Right lobe of liver (tissue), 6 donors: ENCODE measurements around the gene CDR2. TPM values are rescaled to one million over a fixed set of nuclear protein-coding genes. Genes with fewer than 3 reads are reported as not detected.
A peak's percentile ranks its signal among the peaks of the same experiment; 100 is the strongest.

Experiments used
- ATAC-seq, 4 donors: fragments of 200-7000 bp; cut with Tn5 transposase; one replicate each; pipeline ENCODE4 v1.9.1; 2020; ENCODE audit warnings: mild to moderate bottlenecking in 4 of 4, moderate library complexity in 4 of 4
- DNase-seq, 3 donors: peaks; one replicate each; pipeline ENCODE4 v3.0.0-alpha.2; 2020
- H3K27ac ChIP-seq, 3 donors: fragments of 200-600 bp; one replicate each; pipeline ENCODE4 v1.8.0; 2022
- H3K27me3 ChIP-seq, 2 donors: fragments of 200-600 bp; one replicate each; pipeline ENCODE4 v1.8.0; 2022
- H3K36me3 ChIP-seq, 4 donors: fragments of 200-600 bp; sonication (generic) in 1 of 4; one replicate each; pipeline versions ENCODE4 v1.5.1 to v1.8.0; 2017 to 2022; ENCODE audit warnings: control low read depth in 1 of 4
- H3K4me1 ChIP-seq, 4 donors: fragments of 200-600 bp; sonication (generic) in 1 of 4; one replicate each; pipeline versions ENCODE4 v1.5.1 to v1.8.0; 2017 to 2022; ENCODE audit warnings: control low read depth in 1 of 4
- H3K4me3 ChIP-seq, 3 donors: fragments of 200-600 bp; one replicate each; pipeline ENCODE4 v1.8.0; 2022
- H3K9me3 ChIP-seq, 4 donors: fragments of 200-600 bp; sonication (generic) in 1 of 4; one replicate each; pipeline versions ENCODE4 v1.5.1 to v1.8.0; 2017 to 2022; ENCODE audit warnings: control low read depth in 1 of 4
- CTCF ChIP-seq, 4 donors: fragments of 200-600 bp in 3 of 4; fragments of 450-650 bp in 1 of 4; IDR thresholded peaks; one replicate each; pipeline versions ENCODE4 v1.5.1 to v1.8.0; 2016 to 2022; ENCODE audit warnings: antibody characterized with exemption in 4 of 4, mild to moderate bottlenecking in 2 of 4
- POLR2A ChIP-seq: fragments of 450-650 bp; IDR thresholded peaks from one replicate; pipeline ENCODE4 v1.6.1; 2017; ENCODE audit warnings: antibody characterized with exemption, mild to moderate bottlenecking
- WGBS: methylation state at CpG from one replicate; pipeline ENCODE4 v1.1.6; 2018; ENCODE audit warnings: low coverage, low lambda C conversion rate; ENCODE audit not compliant: insufficient coverage; ENCODE audit errors: missing lambda C conversion rate; 5-methylcytosine and 5-hydroxymethylcytosine counted together
- intact Hi-C, 2 donors: fragments of 100-400 bp; cut with DNase I; formaldehyde crosslinking; loops; one replicate each; pipeline versions ENCODE4 v1.11.2 to v1.14.1; 2022
- total RNA-seq, 6 experiments: library from RNA; depleted of rRNA in 2 of 6; stranded (reverse); fragments of >200 nt in 2 of 6; fragmentation: NEBNext Ultra II Directional in 3 of 6; extraction: Animal tissue kit (Norgen Biotek cat#: 25700) in 3 of 6; gene quantifications; one replicate each; pipeline versions ENCODE4 v1.1.0 to v1.2.4, GENCODE V29; 2016 to 2023
- donor health status: DM: no; HTN: yes; CAD: no.
- donor health status: DM: no; HTN: no; CAD: no.
- donor health status: DM: no; HTN: no; CAD: no.
- donor health status: DM: no; HTN: yes; CAD: no.
- donor health status: DM: no; HTN: yes; CAD: no.

Gene CDR2
- total RNA-seq, 6 experiments from 2014 or later: 8.2 to 16.8 (median 14.2) TPM

- Histone ChIP-seq H3K36me3 (peaks cover 0 to 58% (median 26%) of the 10 kb centered on the region in 4 donors), H3K9me3 (no peaks in the 10 kb centered on the region), H3K27ac (no peak overlapping the region), H3K4me3 (no peak overlapping the region), H3K4me1 (no peaks in the 10 kb centered on the region), H3K27me3 (no peaks in the 10 kb centered on the region)
- no peak for DNase-seq
- intact Hi-C loops: no loop called here
- TF ChIP-seq CTCF (IDR thresholded peaks at IDR 0.05): no peak
- no peak for TF ChIP-seq POLR2A
- WGBS: 66% methylated on average over 3 of the region's 4 CpGs
- ATAC-seq: peak in 1 of 4 donors; percentile 14
These were observed 44.1 kb downstream of the CDR2 start for GRCh38 chr16:22330326-22330725.

DNA sequence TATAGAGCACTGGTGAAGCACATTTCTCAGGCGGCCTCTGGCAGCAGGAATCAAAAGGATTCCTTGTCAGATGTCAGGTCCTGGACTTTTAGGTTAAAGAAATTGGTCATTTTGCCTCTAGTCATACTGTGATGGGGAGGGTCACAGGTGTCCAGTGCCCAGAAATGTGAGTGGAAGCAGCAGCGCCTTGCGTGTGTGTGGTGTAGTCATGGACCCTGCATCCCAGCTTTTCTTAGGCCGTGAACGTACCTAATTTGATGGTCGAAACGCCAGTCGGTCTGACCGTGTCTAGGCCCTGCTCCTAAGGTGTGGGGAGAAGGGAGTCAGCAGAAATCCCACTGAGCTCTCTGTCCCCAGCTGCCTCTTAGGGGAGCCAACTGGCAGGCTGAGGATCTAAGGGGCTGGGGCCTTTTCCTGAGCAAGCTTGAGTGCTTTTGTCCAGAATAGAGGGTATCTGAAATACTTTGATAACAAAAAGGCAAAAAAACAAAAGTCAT, 45.2 kb downstream of the CDR2 start:
- WGBS: 99% methylated on average over 9 of the region's 9 CpGs
- Histone ChIP-seq H3K9me3 (no peaks in the 10 kb centered on the region), H3K36me3 (peaks cover 0 to 58% (median 24%) of the 10 kb centered on the region in 4 donors), H3K4me1 (no peaks in the 10 kb centered on the region), H3K27me3 (no peaks in the 10 kb centered on the region), H3K4me3 (no peak overlapping the region), H3K27ac (no peak overlapping the region)
- intact Hi-C loops: no loop called here
- ATAC-seq (no peak), DNase-seq (no peak)
- TF ChIP-seq POLR2A (no peak), CTCF (IDR thresholded peaks at IDR 0.05) (no peak)

GRCh38 chr16:22328081-22328725, 46.2 kb downstream of the CDR2 start:
- TF ChIP-seq CTCF (IDR thresholded peaks at IDR 0.05) (no peak), POLR2A (no peak)
- no peak for ATAC-seq
- Histone ChIP-seq H3K27ac (no peak overlapping the region), H3K9me3 (no peaks in the 10 kb centered on the region), H3K4me3 (no peak overlapping the region), H3K36me3 (peaks cover 0 to 52% (median 19%) of the 10 kb centered on the region in 4 donors), H3K27me3 (no peaks in the 10 kb centered on the region), H3K4me1 (no peaks in the 10 kb centered on the region)
- WGBS: 74% methylated on average over 2 of the region's 10 CpGs
- no peak for DNase-seq
- intact Hi-C loops: no loop called here

DNA sequence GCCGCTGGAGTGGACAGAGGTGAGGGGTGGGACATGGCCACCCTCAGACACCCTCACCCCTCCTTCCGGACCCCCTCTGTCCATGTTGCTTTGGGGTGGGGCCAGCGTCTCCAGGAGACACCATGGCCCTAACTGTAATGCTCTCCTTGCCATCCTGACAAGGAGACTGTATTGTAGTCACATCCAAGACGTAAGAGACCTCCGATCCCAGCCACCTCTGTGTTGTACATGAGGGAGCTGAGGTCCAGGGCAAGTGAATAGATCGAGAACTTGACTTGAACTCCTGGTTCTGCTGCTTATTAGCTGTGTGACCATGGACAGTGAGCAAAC, 47.0 kb downstream of the CDR2 start:
- H3K4me3 ChIP-seq: no peak overlapping the region
- DNase-seq (no peak), ATAC-seq (no peak)
- intact Hi-C loops: no loop called here
- H3K36me3 ChIP-seq: peaks cover 0 to 49% (median 18%) of the 10 kb centered on the region in 4 donors
- no peak overlapping the region for H3K27ac ChIP-seq
- TF ChIP-seq POLR2A (no peak), CTCF (IDR thresholded peaks at IDR 0.05) (no peak)
- no peaks in the 10 kb centered on the region for H3K27me3 ChIP-seq
- H3K4me1 ChIP-seq: no peaks in the 10 kb centered on the region
- H3K9me3 ChIP-seq: no peaks in the 10 kb centered on the region
- WGBS: no CpG with 5 or more reads among the region's 6 CpGs
